ENCODE results near the gene ASTN1.

Gene ASTN1

DNA sequence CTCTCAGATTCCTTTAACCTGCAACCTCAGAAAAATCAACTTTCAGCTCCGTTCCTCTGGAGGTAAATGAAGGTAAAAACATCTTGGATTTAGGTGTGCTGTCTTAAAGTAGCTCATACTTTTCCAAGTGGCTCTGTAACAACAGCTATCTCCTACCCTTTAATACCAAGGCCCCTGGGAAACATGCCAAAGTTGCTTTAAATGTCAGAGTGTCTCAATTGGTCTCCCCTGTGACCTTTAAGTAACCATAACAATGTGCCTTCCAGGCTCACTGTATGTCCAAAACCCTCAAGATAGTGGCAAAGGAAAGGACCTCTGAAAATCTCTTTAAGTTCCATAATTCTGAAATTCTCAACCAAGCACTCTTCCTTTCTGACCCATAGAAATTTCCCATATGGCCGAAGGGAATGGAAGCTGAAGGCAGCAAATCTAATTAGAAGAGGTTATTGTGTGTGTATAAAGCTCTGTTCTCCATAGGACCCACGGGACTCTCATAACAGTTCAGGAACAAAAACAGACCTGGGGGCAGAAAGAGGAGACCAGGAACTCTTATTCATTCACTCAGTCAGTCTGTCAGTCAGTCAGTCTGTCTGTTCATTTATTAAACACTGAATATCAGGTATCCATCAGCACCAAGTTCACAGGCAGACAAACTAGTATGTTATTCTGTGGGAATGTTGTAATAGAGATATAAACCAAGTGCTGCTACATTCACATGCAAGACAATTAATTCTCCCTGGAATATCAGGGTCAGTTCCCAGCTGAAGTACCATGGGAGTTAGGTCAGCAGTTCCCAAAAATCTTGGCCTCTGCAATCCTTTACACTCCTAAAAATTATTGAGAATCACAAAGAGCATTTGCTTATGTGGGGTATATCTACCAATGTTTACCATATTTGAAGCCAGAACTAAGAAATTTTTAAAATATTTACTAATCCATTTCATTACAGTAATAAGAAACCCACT, 19.1 kb downstream of the ASTN1 start:
- TF ChIP-seq, protein P1, sequence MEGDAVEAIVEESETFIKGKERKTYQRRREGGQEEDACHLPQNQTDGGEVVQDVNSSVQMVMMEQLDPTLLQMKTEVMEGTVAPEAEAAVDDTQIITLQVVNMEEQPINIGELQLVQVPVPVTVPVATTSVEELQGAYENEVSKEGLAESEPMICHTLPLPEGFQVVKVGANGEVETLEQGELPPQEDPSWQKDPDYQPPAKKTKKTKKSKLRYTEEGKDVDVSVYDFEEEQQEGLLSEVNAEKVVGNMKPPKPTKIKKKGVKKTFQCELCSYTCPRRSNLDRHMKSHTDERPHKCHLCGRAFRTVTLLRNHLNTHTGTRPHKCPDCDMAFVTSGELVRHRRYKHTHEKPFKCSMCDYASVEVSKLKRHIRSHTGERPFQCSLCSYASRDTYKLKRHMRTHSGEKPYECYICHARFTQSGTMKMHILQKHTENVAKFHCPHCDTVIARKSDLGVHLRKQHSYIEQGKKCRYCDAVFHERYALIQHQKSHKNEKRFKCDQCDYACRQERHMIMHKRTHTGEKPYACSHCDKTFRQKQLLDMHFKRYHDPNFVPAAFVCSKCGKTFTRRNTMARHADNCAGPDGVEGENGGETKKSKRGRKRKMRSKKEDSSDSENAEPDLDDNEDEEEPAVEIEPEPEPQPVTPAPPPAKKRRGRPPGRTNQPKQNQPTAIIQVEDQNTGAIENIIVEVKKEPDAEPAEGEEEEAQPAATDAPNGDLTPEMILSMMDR (conservative IDR thresholded peaks at IDR 0.05; ENCODE audit: control insufficient read depth, insufficient read depth, low read depth, low read length): no peak
- H3K4me3 ChIP-seq (ENCODE audit: control insufficient read depth, low read depth, low read length): no peak overlapping the region
- DNase-seq (ENCODE audit: low read depth): no peak

DNA sequence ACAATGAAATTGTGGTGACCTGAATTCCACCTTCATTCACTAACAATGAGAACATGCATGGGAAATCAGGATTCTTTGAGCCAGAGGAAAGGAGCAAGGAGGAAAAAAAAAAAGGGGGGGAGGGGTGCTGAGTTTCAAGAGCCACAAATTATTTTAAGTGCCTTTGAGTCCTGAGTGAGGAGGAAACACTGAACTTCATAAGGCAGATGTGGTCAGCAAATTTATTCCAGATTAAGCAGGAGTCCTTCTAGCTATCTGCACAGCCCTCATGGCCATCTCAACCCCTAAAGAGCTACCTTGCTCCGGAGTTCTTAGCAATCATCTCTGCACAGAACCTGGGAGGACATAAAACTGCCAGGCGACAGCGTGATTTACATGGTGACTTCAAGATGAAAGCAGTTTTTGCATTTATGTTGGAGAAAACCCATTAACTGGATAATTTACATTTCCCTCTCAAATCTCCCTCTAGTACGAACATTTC, 21.7 kb downstream of the ASTN1 start:
- TF ChIP-seq, protein P1 (conservative IDR thresholded peaks at IDR 0.05; ENCODE audit: control insufficient read depth, insufficient read depth, low read depth, low read length): no peak
- DNase-seq (ENCODE audit: low read depth): no peak
- no peak overlapping the region for H3K4me3 ChIP-seq (ENCODE audit: control insufficient read depth, low read depth, low read length)

DNA sequence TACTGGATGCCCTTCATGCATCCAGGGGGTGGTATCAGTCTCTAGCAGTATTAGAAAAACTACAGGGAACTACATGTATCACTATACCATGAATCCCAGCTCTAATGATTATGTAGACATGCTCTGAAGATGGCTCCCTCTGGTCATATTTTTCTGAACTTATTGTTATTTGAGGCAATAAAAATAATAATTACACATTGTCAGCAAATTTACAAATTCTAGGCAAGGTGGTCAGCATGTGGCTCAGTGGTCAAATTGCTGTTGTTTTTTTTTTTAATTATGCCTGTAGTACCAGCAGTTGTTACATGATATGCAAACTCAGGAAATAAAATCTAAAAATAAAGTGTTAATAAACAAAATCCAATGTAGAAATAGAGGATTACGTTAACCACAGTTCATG, 22.5 kb downstream of the ASTN1 start:
- no peak overlapping the region for H3K4me3 ChIP-seq (ENCODE audit: control insufficient read depth, low read depth, low read length)
- TF ChIP-seq, protein P1 (conservative IDR thresholded peaks at IDR 0.05; ENCODE audit: control insufficient read depth, insufficient read depth, low read depth, low read length): no peak

DNA sequence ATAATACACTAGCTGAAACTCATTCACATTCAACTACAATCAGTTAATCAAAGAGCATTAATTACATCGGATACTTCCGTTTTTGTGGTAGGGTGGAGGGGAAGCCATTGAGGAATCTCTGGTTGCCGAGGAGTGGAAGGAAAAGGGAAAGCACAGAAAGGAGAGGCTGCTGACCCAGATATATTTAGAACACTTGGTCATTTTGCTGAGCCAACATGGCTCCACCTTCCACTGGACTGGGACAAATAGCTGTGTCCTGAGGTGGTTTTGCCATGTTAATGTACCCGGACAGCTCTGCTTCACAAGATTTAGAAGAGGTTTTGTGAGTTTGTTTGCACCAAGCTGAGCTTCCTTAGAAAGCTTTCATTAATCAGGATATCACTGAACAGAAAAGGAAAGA, 26.2 kb downstream of the ASTN1 start:
- TF ChIP-seq, protein P1 (conservative IDR thresholded peaks at IDR 0.05; ENCODE audit: control insufficient read depth, insufficient read depth, low read depth, low read length): no peak
- H3K4me3 ChIP-seq (ENCODE audit: control insufficient read depth, low read depth, low read length): no peak overlapping the region
- no peak for DNase-seq (ENCODE audit: low read depth)

More for the DNA sequence above, 22.5 kb downstream of the ASTN1 start:
- DNase-seq (ENCODE audit: low read depth): no peak

DNA sequence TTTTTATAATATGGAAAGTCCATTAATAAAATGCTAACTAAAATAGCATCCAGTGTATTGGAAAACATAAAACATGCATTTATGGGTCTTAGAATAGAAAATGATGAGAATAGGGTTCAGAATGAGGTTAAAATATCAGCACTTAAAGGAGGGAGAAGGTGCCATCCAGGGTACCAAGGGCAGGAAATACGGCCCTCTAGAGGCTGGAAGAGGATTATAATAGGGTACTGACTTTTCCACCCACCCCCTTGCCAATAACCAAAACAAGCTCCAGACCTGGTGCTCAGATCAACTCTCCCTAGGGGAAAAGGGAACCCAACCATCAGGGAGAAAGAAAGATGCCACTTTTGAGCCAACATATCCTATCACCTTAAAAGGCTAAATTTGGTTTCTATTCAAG, 26.7 kb downstream of the ASTN1 start:
- H3K4me3 ChIP-seq (ENCODE audit: control insufficient read depth, low read depth, low read length): no peak overlapping the region
- TF ChIP-seq, protein P1 (conservative IDR thresholded peaks at IDR 0.05; ENCODE audit: control insufficient read depth, insufficient read depth, low read depth, low read length): no peak
- DNase-seq (ENCODE audit: low read depth): no peak

DNA sequence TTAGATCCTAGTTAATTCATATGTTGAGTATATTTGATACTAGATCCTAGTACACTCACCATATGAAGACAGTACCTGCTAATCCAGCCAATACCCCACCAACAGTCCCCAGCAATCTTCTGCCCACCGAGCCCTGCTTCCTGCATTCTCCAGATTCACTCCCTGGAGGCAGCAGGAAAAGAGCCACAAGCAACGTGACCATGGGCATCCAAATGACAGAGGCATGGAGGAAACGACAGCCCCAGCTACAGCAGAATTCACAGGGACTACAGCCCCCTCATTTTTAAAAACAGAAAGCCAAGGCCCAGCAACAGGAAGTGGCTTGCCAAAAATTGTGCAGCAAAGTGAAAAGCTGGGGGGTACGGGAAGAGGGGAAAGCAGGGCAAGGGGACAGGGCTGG, 29.3 kb downstream of the ASTN1 start:
- H3K4me3 ChIP-seq (ENCODE audit: control insufficient read depth, low read depth, low read length): no peak overlapping the region
- no peak for DNase-seq (ENCODE audit: low read depth)
- TF ChIP-seq, protein P1 (conservative IDR thresholded peaks at IDR 0.05; ENCODE audit: control insufficient read depth, insufficient read depth, low read depth, low read length): no peak

Data from fibroblast of mammary gland (primary cell).